Calu3 (cell line): Measurements from ENCODE around the gene LFNG. TPM values are rescaled to one million over a fixed set of nuclear protein-coding genes. Genes with fewer than 3 reads are reported as not detected.

Source experiments
- BruUV-seq: library from RNA; stranded (reverse); fragments of 400-500 nt; replicated peaks from 2 replicates; lab custom pipeline; 2021; lab: Mats Ljungman, UMichigan
- CTCF ChIA-PET: fragments of 300-600 bp; sonication (Branson Sonifier 250); formaldehyde crosslinking; loops from one replicate; lab custom pipeline; 2022; ENCODE audit warnings: antibody characterized with exemption; lab: Charles Lee
- DNase-seq: peaks from one replicate; pipeline ENCODE4 v3.0.0; 2022
- H3K27ac Mint-ChIP-seq: one replicate; pipeline ENCODE4 v1.8.0; 2022; ENCODE audit warnings: mixed read lengths; ENCODE audit not compliant: unreplicated experiment
- H3K27me3 Mint-ChIP-seq: one replicate; pipeline ENCODE4 v1.8.0; 2022; ENCODE audit warnings: mixed read lengths; ENCODE audit not compliant: unreplicated experiment
- H3K36me3 Mint-ChIP-seq: one replicate; pipeline ENCODE4 v1.8.0; 2022; ENCODE audit warnings: mild to moderate bottlenecking, moderate library complexity, mixed read lengths; ENCODE audit not compliant: insufficient read depth, unreplicated experiment
- H3K4me1 Mint-ChIP-seq: one replicate; pipeline ENCODE4 v1.8.0; 2022; ENCODE audit warnings: mild to moderate bottlenecking, low read depth, mixed read lengths; ENCODE audit not compliant: unreplicated experiment
- H3K4me3 Mint-ChIP-seq: one replicate; pipeline ENCODE4 v1.8.0; 2022; ENCODE audit warnings: mild to moderate bottlenecking, low read depth, moderate library complexity, mixed read lengths; ENCODE audit not compliant: unreplicated experiment
- H3K9me3 Mint-ChIP-seq: one replicate; pipeline ENCODE4 v1.8.0; 2022; ENCODE audit warnings: low read depth, mixed read lengths; ENCODE audit not compliant: unreplicated experiment
- intact Hi-C: fragments of 100-400 bp; cut with micrococcal nuclease; formaldehyde crosslinking; loops from one replicate; pipeline ENCODE4 v1.10.0; 2022; ENCODE audit not compliant: unreplicated experiment
- total RNA-seq: library from RNA; stranded (reverse); gene quantifications from 2 replicates; pipeline ENCODE4 v1.2.3, GENCODE V29; 2022
- TF ChIP-seq, protein P1 (sequence below): fragments of 200-600 bp; IDR thresholded peaks from one replicate; pipeline ENCODE4 v1.8.0; 2022; ENCODE audit warnings: antibody characterized with exemption; ENCODE audit not compliant: unreplicated experiment

LFNG gene
- total RNA-seq, 1 experiment from 2014 or later, result 59.1 TPM

DNA sequence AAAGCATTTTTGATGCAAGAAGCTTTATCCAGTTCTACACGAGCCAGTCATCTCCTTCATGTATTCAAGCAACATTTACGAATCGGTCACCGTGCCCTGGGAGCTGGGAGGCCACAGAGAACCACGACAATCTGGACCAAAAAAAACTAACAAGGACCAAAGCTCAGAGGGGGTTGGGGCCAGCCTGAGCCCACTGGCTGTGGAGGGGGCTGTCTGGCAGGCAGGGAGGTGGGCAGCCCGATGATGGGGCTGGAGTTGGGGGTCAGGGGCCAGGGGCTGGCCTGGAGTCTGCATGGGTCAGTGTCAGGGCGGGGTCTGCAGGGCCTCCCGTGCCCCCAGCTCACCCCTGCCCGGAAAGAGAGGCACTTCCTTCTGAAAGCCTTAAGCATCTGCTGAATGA lies 30.9 kb upstream of the LFNG start:
- H3K36me3 Mint-ChIP-seq, result peaks cover 5% of the 10 kb centered on the region
- H3K27me3 Mint-ChIP-seq, result peaks cover 55% of the 10 kb centered on the region
- TF ChIP-seq, protein P1, sequence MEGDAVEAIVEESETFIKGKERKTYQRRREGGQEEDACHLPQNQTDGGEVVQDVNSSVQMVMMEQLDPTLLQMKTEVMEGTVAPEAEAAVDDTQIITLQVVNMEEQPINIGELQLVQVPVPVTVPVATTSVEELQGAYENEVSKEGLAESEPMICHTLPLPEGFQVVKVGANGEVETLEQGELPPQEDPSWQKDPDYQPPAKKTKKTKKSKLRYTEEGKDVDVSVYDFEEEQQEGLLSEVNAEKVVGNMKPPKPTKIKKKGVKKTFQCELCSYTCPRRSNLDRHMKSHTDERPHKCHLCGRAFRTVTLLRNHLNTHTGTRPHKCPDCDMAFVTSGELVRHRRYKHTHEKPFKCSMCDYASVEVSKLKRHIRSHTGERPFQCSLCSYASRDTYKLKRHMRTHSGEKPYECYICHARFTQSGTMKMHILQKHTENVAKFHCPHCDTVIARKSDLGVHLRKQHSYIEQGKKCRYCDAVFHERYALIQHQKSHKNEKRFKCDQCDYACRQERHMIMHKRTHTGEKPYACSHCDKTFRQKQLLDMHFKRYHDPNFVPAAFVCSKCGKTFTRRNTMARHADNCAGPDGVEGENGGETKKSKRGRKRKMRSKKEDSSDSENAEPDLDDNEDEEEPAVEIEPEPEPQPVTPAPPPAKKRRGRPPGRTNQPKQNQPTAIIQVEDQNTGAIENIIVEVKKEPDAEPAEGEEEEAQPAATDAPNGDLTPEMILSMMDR, result no peak
- H3K4me1 Mint-ChIP-seq, result no peaks in the 10 kb centered on the region
- H3K4me3 Mint-ChIP-seq, result no peak overlapping the region
- no peak overlapping the region for H3K27ac Mint-ChIP-seq
- no TSS peak for BruUV-seq
- H3K9me3 Mint-ChIP-seq, result peaks cover 6% of the 10 kb centered on the region
- DNase-seq, result no peak
- intact Hi-C loops, result no loop called here
- CTCF ChIA-PET, result interaction anchor here (0.6 kb wide), 1 partner anchor 20 kb away, joined by 6 read pairs; no protein-coding TSS in a partner anchor

DNA sequence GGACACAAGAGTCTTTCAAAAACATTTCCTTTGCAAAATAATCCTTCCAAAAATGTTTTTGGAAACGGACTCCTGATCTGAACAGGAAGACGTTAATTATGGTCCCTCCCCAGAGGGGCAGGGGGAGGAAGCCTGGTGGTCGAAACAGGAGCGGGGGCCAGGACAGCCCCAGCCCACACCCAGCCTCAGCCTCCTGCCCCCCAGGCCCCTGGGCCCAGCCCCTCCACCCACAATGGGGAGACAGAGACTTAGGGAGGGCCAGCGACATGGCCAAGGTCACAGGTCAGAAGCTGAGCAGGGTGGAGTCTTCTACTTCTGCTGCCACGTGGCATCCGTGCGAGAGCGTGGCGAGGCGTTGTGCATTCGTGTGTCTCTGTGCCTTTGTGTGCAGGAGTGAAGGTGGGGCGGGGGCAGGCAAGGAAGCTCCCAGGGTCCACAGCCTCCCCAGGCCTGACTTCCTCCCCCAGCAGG lies 29.4 kb upstream of the LFNG start:
- TF ChIP-seq, protein P1, result no peak
- BruUV-seq, result no TSS peak
- H3K4me1 Mint-ChIP-seq, result no peaks in the 10 kb centered on the region

DNA sequence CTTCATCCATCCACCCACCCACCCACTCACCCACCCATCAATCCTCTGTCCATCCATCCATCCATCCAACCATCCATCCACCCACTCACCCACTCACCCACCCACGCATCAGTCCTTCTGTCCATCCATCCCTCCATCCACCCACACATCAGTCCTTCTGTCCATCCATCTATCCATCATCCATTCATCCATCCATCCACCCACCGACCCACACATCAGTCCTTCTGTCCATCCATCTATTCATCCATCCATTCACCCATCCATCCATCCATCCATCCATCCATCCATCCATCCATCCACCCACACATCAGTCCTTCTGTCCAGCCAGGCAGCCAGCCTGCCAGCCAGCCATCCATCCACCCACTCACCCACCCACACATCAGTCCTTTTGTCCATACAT lies 27.5 kb upstream of the LFNG start:
- no TSS peak for BruUV-seq
- H3K4me3 Mint-ChIP-seq, result no peak overlapping the region
- intact Hi-C loops, result no loop called here

More for the DNA sequence above, 29.4 kb upstream of the LFNG start:
- no peak overlapping the region for H3K27ac Mint-ChIP-seq
- no peak for DNase-seq
- H3K9me3 Mint-ChIP-seq, result peaks cover 6% of the 10 kb centered on the region
- H3K36me3 Mint-ChIP-seq, result peaks cover 5% of the 10 kb centered on the region
- CTCF ChIA-PET, result no interaction called here
- H3K4me3 Mint-ChIP-seq, result no peak overlapping the region
- peaks cover 70% of the 10 kb centered on the region for H3K27me3 Mint-ChIP-seq
- intact Hi-C loops, result no loop called here

DNA sequence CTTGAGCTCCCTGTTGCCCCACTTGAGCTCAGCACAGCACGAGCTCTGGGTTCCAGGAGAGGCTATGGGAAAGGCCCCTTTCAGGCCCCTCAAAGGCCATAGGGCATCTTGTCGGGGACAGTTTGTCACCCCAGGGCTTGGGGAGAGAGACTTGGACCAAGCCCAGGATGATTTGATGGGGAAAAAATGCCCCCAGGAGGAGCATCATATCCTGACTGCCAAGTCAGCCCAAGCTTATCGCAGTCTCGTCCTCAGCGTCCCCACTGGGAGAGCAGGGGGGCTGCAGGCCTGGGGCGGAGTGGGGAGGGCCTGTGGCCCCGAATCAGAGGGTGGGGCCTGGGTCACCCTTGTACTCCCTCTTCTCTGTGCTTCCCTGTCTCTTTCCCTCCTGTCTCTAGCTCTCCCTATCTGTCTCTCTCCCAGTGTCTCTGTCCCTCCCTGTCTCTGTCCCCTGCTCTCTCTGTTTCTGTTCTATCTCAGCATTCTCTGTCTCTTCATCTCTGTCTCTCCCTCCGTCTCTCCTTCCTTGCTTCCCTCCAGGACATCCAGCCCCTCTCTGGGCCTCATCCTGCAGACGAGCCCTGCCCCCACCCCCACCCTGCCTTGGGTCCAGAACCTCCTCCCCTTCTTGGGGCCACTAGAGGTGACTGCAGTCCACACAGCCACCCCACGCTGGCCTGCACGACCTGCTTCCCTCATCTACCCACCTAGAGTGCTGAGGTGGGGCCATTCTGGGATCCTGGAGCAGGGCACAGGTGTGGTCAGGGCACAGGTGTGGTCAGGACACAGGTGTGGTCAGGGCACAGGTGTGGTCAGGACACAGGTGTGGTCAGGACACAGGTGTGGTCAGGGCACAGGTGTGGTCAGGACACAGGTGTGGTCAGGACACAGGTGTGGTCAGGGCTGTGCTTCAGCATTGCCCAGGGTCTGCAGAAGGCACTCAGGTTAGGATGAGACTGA lies 26.1 kb upstream of the LFNG start:
- Mint-ChIP-seq H3K4me3 (no peak overlapping the region), H3K36me3 (peaks cover 11% of the 10 kb centered on the region), H3K27ac (no peak overlapping the region), H3K27me3 (peaks cover 84% of the 10 kb centered on the region), H3K4me1 (no peaks in the 10 kb centered on the region), H3K9me3 (peaks cover 6% of the 10 kb centered on the region)
- no peak for DNase-seq
- no TSS peak for BruUV-seq
- intact Hi-C loops, result no loop called here
- CTCF ChIA-PET, result interaction anchor here (0.8 kb wide), 1 partner anchor 16 kb away, joined by 3 read pairs; no protein-coding TSS in a partner anchor
- TF ChIP-seq, protein P1, result no peak

More for the DNA sequence above, 27.5 kb upstream of the LFNG start:
- Mint-ChIP-seq H3K27ac (no peak overlapping the region), H3K27me3 (peaks cover 84% of the 10 kb centered on the region), H3K4me1 (no peaks in the 10 kb centered on the region), H3K36me3 (peaks cover 11% of the 10 kb centered on the region), H3K9me3 (peaks cover 6% of the 10 kb centered on the region)
- TF ChIP-seq, protein P1, result no peak
- no peak for DNase-seq
- CTCF ChIA-PET, result no interaction called here
